ENCODE results near the gene MTA2.

Gene MTA2

GRCh38 chr11:62648185-62648966 lies 46.7 kb upstream of the MTA2 start (continued):
- TF ChIP-seq ZNF148 (tag by site-specific recombination; IDR thresholded peaks at IDR 0.05; ENCODE audit: borderline replicate concordance) = no peak
- TF ChIP-seq ZNF184 (tag by site-specific recombination; IDR thresholded peaks at IDR 0.05) = no peak
- no peak for TF ChIP-seq ZNF416 (tag by site-specific recombination; IDR thresholded peaks at IDR 0.05)
- no peak for TF ChIP-seq ZNF335 (tag by site-specific recombination; conservative IDR thresholded peaks at IDR 0.05)
- no peak for TF ChIP-seq SALL2 (tag by site-specific recombination; IDR thresholded peaks at IDR 0.05; ENCODE audit: borderline replicate concordance)
- TF ChIP-seq ZNF362 (tag by site-specific recombination; IDR thresholded peaks at IDR 0.05) = no peak
- no peak for TF ChIP-seq ZNF398 (tag by site-specific recombination; IDR thresholded peaks at IDR 0.05)
- TF ChIP-seq ZNF555 (tag by site-specific recombination; conservative IDR thresholded peaks at IDR 0.05) = no peak
- no peak for TF ChIP-seq ZNF530 (tag by site-specific recombination; IDR thresholded peaks at IDR 0.05; ENCODE audit: low read depth)

- ChIA-PET POLR2A (interaction anchor here (1.0 to 5.9 kb wide), 8 partner anchors 12 to 233 kb away, joined by 4 to 79 read pairs (median 11); partner anchors contain the start of genes C11orf98, CSKMT, LBHD1 and SLC3A2), CTCF (interaction anchor here (1.2 kb wide), 1 partner anchor 253 kb away, joined by 4 read pairs; no protein-coding TSS in a partner anchor)
- Histone ChIP-seq H3K27ac (ENCODE audit: extremely low read depth, low read depth, low read length) (no peak overlapping the region), H3K9me3 (ENCODE audit: control insufficient read depth, insufficient read depth, low read depth, low read length) (no peaks in the 10 kb centered on the region), H3K4me3 (ENCODE audit: low read depth, low read length) (no peak overlapping the region), H3K4me1 (ENCODE audit: control insufficient read depth, insufficient read depth, low read length) (peaks cover 3% of the 10 kb centered on the region; the same call in 1 of the 2 replicates), H3K36me3 (ENCODE audit: control insufficient read depth in 2 of 2, insufficient read depth in 1 of 2, low read length in 2 of 2) (peaks cover 5 to 55% of the 10 kb centered on the region in 2 experiments; a peak in 2 of 3 replicates)
- TF ChIP-seq ZNF2 (tag by site-specific recombination; IDR thresholded peaks at IDR 0.05) = no peak
- no peak for TF ChIP-seq ZNF677 (tag by site-specific recombination; IDR thresholded peaks at IDR 0.05)
- TF ChIP-seq ZFP37 (tag by site-specific recombination; IDR thresholded peaks at IDR 0.05) = no peak
- TF ChIP-seq ZBTB6 (tag by site-specific recombination; IDR thresholded peaks at IDR 0.05) = 0 out of 2 replicates have a peak, but pooled peaks have one; percentile 39
- TF ChIP-seq ATF2 (tag by site-specific recombination; IDR thresholded peaks at IDR 0.05; ENCODE audit: low read depth) = no peak
- TF ChIP-seq ZNF518A (tag by site-specific recombination; conservative IDR thresholded peaks at IDR 0.05; ENCODE audit: low read depth) = no peak
- no peak for TF ChIP-seq BCL6B (tag by site-specific recombination; IDR thresholded peaks at IDR 0.05)
Measured at GRCh38 chr11:62647609-62648005, 45.9 kb upstream of the MTA2 start.

All from HEK293 (cell line).